Lower leg skin (tissue), 4 donors: ENCODE measurements around the gene TNS3. TPM values are rescaled to one million over a fixed set of nuclear protein-coding genes. Genes with fewer than 3 reads are reported as not detected.

Experiments
- DNase-seq, 2 donors: peaks; one replicate each; pipeline ENCODE4 v3.0.0-alpha.2; 2019; ENCODE audit warnings: low spot score in 2 of 2
- H3K4me3 ChIP-seq: fragments of 200-600 bp; sonication (generic); 2 replicates; pipeline ENCODE4 v1.5.1; 2017; ENCODE audit warnings: mild to moderate bottlenecking, low read depth; ENCODE audit not compliant: poor library complexity, severe bottlenecking
- POLR2A ChIP-seq, 2 donors: fragments of 450-650 bp; IDR thresholded peaks; one replicate each; pipeline ENCODE4 v1.6.1; 2016 to 2017; ENCODE audit warnings: antibody characterized with exemption in 2 of 2, mild to moderate bottlenecking in 1 of 2, moderate library complexity in 1 of 2
- WGBS, 2 donors: methylation state at CpG; one replicate each; pipeline ENCODE4 v1.1.5; 2018; 5-methylcytosine and 5-hydroxymethylcytosine counted together
- intact Hi-C: fragments of 100-400 bp; cut with DNase I; formaldehyde crosslinking; loops from one replicate; pipeline ENCODE4 v1.15.0; 2023; ENCODE audit warnings: low total_unique reads
- total RNA-seq, 4 donors: library from RNA; depleted of rRNA; stranded (reverse); fragments of >200 nt; gene quantifications; one replicate each; pipeline ENCODE4 v1.1.0, GENCODE V29; 2016
- TF ChIP-seq, protein P1 (sequence below), 3 donors: fragments of 450-650 bp; IDR thresholded peaks; one replicate each; pipeline ENCODE4 v1.5.1; 2016; ENCODE audit warnings: antibody characterized with exemption in 3 of 3, mild to moderate bottlenecking in 3 of 3, moderate library complexity in 2 of 3

Gene TNS3
- total RNA-seq, 4 donors from 2014 or later = 19.5 to 33.9 (median 25.5) TPM

- no peak overlapping the region for H3K4me3 ChIP-seq
- intact Hi-C loops = no loop called here
- 83 to 86% methylated on average over 5 of the region's 5 CpGs for WGBS, 2 donors
- TF ChIP-seq POLR2A (IDR thresholded peaks at IDR 0.05) = no peak
- TF ChIP-seq, protein P1, sequence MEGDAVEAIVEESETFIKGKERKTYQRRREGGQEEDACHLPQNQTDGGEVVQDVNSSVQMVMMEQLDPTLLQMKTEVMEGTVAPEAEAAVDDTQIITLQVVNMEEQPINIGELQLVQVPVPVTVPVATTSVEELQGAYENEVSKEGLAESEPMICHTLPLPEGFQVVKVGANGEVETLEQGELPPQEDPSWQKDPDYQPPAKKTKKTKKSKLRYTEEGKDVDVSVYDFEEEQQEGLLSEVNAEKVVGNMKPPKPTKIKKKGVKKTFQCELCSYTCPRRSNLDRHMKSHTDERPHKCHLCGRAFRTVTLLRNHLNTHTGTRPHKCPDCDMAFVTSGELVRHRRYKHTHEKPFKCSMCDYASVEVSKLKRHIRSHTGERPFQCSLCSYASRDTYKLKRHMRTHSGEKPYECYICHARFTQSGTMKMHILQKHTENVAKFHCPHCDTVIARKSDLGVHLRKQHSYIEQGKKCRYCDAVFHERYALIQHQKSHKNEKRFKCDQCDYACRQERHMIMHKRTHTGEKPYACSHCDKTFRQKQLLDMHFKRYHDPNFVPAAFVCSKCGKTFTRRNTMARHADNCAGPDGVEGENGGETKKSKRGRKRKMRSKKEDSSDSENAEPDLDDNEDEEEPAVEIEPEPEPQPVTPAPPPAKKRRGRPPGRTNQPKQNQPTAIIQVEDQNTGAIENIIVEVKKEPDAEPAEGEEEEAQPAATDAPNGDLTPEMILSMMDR (IDR thresholded peaks at IDR 0.05) = no peak
- DNase-seq = no peak
Observed at GRCh38 chr7:47510192-47510591, 71.7 kb downstream of the TNS3 start.

DNA sequence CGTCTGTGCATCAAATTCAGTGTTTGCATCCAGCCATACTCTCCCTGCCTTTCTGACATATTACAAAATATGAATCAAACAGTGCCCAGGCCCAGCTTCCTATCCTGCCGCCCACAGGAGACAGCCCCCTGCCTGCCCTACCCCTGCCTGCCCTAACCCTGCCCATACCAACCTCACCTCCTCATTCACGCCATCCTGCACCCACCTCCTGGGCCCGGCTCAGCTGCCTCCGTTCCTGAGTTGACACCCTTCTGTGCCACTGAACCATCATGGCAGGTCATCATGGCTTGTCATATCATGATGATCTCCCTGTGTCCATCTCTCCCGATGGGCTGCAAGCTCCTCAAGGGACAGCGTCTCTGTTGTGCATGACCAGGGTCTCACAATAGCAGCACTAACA is 72.3 kb downstream of the TNS3 start:
- TF ChIP-seq, protein P1 (IDR thresholded peaks at IDR 0.05) = no peak
- no peak for TF ChIP-seq POLR2A (IDR thresholded peaks at IDR 0.05)
- intact Hi-C loops = no loop called here
- no peak overlapping the region for H3K4me3 ChIP-seq
- no peak for DNase-seq
- WGBS, 2 donors = 86 to 97% methylated on average over 7 of the region's 7 CpGs

- no peak overlapping the region for H3K4me3 ChIP-seq
- intact Hi-C loops = no loop called here
- 86 to 88% methylated on average over 11 of the region's 11 CpGs for WGBS, 2 donors
- no peak for TF ChIP-seq POLR2A (IDR thresholded peaks at IDR 0.05)
- TF ChIP-seq, protein P1 (IDR thresholded peaks at IDR 0.05) = no peak
- no peak for DNase-seq
Observed at GRCh38 chr7:47508389-47509380, 73.2 kb downstream of the TNS3 start.

DNA sequence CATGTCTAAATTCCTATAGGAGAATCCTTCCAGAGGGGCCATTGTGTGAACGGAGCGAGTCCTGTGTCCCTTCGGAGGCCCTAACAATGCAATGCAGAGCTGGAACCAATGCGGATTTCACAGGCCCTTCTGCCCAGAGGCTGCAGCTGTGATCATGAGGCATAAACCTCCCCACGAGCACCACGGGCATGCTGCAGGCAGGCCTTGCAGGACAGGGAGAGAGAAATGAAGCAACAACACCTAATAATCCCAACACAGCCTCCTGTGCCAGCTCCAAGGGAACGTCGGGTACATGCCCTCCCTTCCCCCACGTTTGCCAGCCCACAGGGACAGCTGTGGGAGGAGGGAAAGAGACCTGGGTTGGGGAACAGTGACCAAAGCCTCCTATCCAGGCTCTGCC is 74.4 kb downstream of the TNS3 start:
- intact Hi-C loops = no loop called here
- WGBS, 2 donors = 79% methylated on average over 9 of the region's 9 CpGs
- TF ChIP-seq, protein P1 (IDR thresholded peaks at IDR 0.05) = no peak
- TF ChIP-seq POLR2A (IDR thresholded peaks at IDR 0.05) = no peak
- DNase-seq = no peak
- H3K4me3 ChIP-seq = no peak overlapping the region

- WGBS, 2 donors = 66 to 79% methylated on average over 14 of the region's 14 CpGs
- no peak overlapping the region for H3K4me3 ChIP-seq
- intact Hi-C loops = no loop called here
- TF ChIP-seq, protein P1 (IDR thresholded peaks at IDR 0.05) = no peak
- TF ChIP-seq POLR2A (IDR thresholded peaks at IDR 0.05) = no peak
- DNase-seq = no peak
Observed at GRCh38 chr7:47506382-47507339, 75.2 kb downstream of the TNS3 start.
